Measurements from ENCODE around the gene USP27X.

DNA sequence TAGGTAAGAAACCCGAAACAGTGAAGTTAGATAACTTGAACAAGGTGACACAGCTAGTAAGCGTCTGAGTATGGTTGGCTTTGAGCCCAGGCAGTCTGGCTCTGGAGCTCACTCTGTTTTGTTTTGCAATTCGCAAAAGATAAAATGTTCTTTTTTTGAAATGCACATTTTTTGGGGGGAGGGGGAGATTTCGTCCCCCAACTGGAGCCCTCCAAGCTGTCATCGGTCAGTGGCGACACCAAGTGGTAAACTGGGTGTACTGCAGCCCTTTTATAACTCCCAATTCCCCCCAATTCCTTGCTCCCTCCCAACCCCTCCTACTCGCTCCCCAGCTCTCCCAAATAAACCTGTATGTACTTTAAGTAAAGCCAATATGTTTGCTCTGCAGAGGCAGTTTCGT lies 40.3 kb downstream of the USP27X start:
- TF ChIP-seq, protein P1, sequence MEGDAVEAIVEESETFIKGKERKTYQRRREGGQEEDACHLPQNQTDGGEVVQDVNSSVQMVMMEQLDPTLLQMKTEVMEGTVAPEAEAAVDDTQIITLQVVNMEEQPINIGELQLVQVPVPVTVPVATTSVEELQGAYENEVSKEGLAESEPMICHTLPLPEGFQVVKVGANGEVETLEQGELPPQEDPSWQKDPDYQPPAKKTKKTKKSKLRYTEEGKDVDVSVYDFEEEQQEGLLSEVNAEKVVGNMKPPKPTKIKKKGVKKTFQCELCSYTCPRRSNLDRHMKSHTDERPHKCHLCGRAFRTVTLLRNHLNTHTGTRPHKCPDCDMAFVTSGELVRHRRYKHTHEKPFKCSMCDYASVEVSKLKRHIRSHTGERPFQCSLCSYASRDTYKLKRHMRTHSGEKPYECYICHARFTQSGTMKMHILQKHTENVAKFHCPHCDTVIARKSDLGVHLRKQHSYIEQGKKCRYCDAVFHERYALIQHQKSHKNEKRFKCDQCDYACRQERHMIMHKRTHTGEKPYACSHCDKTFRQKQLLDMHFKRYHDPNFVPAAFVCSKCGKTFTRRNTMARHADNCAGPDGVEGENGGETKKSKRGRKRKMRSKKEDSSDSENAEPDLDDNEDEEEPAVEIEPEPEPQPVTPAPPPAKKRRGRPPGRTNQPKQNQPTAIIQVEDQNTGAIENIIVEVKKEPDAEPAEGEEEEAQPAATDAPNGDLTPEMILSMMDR (conservative IDR thresholded peaks at IDR 0.05 in 1 of 2, IDR thresholded peaks at IDR 0.05 in 1 of 2; ENCODE audit: low read depth in 1 of 2, low read length in 2 of 2) = peak; percentile 66 to 82
- TF ChIP-seq EZH2 (IDR thresholded peaks at IDR 0.05; ENCODE audit: low read length, missing control alignments) = no peak
